Iris pigment epithelial cell (primary cell): ENCODE measurements around the gene GPC1.
A peak's percentile ranks its signal among the peaks of the same experiment; 100 is the strongest.

Experiments used
- DNase-seq: peaks from one replicate; pipeline ENCODE4 v3.0.0-alpha.2; 2011; ENCODE audit warnings: low read depth

The GPC1 gene

DNA sequence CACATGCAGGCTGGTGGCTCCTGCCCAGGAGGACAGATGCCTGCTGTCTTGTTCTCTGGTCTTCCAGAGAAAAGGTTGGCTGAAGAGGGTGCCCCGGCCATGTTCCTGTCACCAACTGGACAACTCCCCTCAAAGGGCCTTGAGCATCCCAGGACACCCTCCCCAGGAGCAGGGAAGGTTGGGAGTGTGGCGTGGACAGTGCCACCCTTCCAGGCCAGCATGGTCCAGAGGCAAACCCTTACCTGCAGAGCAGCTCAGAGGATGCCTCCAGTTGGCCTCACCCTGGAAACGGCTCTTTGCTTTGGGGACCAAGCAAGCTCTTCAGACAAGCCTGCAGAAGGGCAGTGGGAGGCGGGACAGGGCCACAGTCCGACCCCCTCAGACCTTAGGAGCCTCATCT is 4.9 kb upstream of the GPC1 start:
- no peak for DNase-seq

DNA sequence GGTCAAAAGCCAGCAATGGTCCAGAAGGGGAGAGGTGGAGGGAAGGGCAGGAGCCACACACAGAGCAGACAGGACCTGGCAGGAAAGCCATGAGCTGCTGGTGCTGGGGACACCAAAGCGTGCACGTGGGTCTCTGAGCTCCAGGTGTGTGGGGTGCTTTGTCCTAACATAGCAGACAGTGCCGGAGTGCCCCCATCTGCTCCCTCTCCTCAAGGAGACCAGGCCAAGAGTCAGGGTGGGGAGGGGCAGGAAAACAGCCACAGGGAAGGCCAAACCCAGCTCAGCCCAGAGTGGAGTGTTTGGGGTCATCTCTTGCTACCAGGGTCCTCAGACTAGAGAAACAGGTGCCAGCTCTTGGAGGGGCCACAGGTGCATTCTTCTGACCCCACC is 4.2 kb upstream of the GPC1 start:
- no peak for DNase-seq

DNA sequence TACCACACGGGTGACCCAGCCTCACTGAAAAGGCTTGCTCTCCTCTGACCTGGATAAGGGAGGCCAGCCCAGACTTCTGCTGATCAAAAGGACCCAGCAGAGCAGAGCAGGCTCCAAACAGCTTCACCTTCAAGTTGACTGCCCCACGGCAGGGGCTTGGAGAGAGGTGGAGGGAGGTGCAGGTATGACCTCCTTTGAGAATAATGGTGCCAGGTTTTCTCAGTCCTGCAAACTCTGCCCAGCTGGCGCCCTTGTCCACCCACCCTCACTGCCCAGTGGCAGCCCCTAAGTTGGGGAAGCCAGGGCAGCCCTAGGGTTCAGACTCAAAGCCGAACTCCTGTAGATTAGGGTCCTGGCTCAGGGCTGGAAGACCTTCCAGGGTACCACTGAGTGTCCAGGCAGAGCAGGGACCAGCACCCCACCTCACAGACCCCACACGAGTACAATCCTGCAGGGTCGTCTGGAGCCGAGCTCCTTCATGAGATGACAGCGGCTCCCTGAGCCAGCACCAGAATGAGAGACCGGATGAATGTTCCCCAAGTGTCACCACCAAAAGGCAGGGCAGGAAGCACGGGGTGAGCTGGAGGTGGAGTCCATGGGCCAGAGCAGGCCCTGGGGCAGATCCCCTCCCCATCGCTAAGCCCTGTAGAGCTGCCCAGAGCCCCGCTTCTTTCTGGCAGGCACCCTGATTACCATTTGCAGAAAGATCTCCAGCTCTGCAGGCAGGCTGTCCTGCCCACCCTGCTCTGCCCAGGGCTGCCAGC is 3.6 kb upstream of the GPC1 start:
- no peak for DNase-seq

DNA sequence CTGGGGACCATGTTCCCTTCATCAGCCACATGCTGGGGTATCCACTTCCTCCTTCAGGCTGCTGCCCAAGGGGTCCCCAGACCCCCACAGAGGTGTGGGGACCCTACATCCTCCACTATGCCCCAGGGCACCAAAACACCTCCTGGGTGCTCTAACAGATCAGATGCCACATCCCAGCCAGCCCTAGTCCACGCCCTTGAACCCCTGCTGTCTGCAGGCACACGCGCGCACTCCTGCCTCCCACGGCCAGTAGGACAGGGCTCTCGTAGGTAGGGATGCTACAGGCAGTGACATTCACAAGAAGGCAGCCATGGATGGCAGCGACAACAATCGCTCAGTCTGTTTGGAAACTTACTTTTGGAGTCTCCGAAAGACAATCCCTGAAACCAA is 3.0 kb upstream of the GPC1 start:
- no peak for DNase-seq

DNA sequence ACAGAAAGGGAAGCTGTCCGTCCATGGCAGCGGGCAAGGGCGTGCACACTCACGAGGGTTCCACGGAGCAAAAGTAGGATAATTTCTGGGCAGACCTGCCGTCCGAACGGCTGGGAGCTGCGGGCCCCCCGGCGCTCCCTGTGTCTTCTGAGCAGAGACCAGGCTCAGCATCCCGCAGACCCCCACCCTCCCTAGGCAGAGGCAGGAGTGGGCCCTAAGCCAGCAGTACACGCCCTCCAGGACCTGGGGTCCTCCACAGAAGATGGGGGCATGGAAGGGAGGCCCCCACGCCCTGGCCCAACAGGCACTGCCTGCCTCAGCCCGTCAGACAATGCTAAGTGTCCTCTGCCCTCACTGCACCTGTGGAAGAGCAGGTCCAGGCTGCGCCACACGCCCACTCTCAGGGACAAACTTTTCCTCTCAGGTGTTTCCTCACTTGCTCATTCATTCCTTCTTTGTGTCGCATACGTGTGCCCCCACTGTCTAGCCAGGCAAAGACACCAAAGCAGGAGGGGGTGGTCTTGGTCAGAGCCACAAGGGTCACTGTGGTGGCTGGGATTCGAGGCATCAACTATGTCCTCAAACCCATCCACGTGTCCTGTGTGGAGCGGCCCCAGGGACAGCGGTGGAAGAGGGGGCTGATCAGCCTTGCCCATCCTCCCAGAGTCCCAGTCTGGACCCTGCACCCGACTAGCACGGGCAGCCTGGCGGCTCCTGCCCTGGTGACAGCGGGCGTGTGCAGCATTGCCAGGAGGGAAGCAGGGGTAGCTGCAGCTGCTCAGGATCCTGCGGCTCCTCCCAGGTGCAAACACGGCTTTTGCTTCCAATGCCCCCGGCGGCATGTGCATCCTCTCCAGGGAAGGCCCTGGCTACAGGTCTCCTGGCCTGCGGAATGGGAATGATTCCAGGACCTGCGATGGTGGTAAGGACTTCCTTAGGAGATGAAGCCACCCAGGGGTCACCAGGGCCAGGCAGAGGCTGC is 2.4 kb upstream of the GPC1 start:
- DNase-seq, result no peak

DNA sequence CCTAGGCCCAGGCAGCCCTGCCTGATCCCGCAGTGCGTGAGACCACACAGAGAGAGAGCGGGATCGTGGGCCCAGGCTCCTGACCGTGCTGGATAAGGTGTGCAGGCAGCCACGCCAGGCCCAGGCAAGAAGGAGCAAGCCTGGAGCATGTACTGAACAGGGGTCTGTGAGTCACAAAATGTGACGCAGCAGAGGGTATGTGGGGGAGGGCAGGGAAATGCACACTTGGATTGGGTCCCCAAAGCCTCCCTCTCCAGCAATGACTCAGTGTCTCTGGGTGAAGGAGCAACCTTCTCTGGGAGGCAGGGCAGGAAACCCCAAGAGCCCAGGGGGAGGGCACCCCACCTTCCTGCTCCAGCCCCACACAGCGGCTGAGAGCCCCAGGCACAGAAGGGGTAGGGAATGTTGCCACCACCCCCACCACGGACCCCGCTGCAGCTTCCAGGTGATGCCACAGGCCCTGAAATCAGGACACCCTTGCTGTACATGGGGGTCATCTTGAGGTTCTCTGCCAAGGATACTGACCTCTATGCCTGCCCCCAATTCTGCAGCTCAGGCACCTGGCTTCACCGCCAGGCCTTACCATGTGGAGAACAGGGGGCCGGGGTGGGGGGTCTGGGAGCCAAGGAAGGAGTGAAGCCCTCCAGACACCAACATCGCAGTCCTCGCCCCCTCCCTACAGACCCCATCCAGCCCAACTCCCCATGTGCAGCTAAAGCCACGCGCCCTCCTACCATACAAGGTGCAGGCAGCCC is 1.3 kb upstream of the GPC1 start:
- DNase-seq, result peak; percentile 95

DNA sequence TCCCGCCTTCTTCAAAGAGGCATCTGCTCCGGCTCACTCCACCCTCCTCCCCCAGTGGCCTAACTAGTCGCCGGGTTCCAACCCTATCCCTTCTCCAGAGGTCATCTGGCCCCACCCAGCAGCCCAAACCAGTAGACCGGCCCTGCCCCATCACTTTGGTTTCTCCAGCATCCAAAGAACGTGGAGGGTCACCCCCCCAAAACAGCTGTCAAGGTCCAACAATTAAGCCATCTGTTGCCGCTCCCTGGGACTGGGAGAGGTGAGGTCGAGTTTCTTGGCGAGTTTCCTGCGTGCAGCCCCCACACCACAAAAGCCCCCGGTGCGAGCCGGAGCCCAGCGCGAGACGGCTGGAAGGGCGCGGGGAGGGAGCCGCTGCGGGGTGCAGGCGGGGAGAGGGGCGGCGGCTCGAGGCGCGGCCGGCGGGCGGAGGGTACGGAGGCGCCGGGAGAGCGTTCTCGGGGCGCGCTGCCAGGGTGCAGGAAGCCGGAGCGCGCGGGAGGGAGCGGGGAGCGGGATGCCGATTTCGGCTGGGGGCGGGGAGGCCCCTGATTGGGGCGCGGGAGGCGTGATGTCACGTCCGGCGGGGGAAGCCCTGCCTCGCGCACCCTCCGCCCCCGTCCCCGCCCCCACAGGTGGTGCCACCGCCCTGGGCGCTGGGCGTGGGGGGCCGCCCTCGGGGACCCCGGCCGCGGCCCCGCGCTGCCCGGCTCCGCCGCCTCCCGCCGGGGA is 571 bp upstream of the GPC1 start:
- DNase-seq, result peak; percentile 91

DNA sequence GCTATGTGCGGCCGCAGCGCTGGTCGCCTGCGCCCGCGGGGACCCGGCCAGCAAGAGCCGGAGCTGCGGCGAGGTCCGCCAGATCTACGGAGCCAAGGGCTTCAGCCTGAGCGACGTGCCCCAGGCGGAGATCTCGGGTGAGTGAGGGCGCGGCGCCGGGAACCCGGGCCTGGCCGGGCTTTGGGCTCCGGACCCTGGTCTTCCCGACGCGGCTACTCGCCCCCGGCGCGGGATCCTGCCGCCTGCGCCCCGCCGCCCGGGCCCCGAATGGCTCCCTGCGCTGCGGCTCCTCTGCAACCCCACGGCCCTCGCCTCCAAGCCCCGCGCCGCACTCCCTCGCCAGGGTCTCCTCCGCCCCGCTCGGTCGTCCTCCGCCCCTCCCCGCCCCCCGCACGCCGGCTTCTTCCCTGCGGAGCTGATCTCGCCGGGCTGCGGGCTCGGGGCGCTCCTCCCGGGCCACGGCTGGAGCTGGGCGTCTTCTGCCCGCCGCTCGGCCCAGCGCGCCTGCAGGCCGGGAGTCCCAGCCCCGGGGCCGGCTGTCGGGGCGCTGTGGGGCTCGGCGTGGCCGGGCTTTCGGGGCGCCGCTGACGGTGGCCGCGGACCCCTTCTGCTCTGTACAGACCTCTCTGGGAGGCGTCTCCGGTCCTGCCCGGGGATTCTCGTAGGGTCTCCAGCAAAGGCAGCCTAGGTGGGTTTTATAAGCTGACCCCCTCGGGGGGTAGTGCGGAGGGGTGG is 652 bp downstream of the GPC1 start:
- peak; percentile 44 for DNase-seq

DNA sequence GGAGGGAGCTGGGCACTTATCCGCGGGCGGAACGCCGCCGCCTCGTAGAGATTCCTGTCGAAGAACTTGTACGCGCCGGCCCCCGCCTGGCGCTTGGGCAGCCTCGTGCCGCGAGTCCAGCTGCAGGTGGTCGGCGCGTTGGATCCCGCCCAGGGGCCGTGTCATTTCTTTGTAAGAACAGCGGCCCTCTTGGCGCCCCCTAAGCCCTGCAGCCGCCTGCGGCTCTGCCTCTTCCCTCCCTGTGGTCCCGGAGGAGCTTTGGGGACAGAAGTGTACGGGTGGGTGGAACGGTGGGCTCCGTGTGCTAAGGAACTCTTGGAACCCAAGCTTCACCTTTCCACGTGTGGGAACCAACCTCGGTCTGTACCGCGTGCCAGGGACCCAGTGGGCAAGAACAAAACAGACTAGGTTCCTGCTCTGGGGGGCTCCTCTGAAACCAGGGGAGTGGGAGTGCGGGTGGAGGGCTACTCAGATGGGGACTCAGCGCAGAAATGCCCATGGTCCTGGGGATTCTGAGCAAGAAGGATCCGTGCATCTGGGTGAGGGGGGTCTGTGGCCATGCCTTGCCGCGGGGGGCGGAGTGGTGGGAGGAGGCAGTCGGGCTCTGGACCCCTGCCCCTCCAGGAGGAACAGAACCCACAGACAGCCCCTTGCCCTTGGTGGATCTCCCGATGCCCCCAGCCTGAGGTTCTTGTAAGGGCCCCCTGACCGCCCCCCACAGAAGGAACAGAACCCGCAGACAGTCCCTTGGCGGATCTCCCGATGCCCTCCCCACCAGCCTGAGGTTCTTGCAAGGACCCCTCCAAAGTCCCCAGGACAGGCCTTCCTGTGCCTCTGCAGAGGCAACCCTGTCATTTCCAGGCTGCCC is 1.5 kb downstream of the GPC1 start:
- DNase-seq, result peak; percentile 40

DNA sequence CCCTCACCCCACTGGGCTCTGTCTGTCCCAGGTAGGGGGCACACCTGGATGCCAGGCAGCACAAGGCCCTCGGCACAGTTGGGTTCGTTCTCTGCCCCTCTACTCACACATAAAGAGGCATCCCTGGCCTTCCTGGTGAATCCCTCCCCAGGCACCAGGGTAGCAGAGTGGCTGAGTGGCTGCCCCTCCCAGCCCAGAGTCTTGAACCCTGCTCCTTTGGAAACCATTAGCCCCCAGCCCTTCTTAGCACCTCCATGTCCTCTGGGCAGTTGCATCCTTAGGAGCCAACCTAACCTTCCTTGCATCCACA is 2.0 kb downstream of the GPC1 start:
- DNase-seq, result no peak

DNA sequence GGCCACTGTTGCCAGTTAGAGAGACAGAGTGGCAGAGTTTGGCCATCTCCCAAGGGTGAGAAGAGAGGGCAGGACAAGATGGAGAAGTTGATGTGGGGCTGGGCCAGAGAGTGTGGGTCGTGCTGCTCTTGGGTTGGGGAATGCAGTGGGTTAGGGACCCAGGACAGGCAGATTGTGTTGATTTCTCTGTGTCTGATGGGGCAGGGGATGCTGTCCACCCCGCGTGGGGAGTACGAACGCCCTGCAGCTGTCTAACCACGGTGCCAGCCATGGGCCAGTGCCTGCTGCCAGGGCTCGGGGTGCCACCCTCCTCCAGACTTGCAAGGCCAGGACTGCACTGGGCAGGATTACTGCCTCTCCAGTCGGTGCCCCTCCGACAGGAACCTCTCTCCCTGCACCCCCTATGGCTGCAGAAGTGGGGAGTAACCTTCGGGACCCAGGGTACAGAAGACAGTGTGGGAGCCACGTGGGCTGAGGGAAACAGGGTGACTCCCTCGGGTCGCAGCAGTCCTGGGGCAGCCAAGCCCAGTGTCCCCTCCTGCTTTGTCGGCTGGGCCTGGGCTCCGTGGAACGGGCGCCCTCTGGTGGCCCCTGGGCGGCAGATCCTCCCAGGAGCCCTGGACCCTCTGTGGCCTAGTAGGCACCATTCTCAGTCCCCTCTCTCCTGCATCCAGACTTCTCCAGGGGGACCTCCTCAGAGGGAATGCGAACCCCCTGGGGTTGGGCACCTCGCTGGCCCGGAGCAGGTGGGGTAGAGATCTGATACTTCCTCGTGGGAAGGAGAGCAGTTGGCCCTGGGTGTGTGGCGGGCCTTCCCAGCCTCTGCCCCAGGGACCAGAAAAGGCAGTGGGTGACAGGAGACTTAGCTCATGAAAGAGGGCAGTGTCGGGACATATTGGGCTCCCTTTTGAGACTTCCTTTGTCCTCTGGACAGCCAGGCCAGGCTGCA is 2.7 kb downstream of the GPC1 start:
- peak; percentile 45 for DNase-seq

DNA sequence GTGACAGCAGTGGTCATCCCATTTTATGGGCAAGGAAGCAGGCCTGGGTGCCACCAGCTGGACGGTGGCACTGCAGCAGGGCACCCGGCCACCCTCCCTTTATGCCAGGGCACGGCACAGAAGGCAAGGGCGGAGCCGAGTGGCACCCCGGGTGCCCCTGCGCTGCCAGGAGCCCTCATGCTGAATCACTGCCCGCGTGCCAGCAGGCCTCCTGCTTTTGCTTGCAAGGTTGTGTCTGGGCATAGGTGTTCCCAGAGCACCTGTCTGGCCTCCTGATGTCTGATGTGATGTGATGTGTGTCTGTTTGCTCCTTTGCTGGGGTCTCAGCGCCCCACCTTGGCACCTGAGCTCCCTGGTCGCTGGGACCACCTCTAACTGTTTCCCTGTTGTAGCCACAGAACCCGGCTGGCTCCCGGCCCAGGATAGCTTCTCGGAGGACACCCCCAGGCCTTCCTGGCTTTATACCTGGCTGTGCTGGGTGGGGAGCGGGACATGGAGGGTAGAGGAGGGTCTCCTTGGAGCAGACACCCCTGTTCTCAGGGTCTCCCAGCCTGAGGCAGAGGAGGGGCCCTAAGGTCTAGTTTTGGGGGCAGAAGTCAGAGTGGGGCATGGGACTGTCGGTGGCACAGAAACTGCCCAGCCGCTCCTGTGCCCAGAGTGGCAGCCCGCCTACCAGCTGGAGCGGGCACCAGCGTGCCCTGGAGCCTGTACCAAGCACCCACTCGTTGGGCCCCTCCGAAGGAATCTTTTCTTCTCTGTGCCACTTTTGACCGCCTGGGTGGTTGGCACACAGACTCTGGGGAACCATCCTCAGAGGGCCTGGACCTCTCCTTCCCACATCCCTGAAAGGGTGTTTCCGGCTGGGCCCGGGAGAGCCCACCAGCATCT is 3.6 kb downstream of the GPC1 start:
- DNase-seq, result no peak

DNA sequence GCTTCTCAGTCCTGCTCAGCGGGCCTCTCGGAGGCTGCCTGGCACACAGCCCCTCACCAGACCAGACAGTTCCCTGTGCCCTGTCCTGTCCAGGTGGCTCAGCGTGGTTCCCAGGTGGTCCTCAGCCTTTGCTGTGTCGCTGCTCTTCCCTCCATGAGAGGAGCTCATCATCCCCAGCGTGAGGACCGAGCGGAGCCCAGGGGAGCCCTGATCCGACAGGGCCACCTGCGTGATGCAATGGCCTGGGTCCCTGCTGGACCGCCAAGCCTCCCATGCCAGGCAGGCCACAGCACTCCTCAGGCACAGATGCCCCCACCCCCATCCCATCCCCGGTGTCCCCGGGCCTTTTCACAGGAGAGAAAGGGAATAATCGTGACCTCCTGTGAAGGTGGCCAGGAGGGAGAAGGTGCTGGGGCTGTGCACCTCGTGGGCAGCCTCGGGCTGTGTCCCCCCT is 4.3 kb downstream of the GPC1 start:
- DNase-seq, result no peak

DNA sequence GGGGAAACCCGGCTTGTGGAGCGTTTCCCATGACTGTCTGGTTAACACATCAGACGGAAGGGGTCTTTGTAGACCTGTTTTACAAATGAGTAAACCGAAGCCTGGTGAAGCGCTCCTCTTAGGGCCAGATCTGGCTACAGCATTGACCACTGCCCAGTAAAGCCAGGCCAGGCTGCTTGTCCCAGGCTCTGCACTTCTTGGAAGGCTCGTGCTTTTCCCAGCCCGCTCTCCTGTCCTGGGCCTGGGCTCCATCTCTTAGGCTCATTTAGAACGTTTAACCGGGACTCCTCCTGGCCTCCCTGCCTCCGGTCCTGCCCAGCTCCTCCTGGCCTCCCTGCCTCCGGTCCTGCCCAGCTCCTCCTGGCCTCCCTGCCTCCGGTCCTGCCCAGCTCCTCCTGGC is 4.8 kb downstream of the GPC1 start:
- DNase-seq, result no peak

DNA sequence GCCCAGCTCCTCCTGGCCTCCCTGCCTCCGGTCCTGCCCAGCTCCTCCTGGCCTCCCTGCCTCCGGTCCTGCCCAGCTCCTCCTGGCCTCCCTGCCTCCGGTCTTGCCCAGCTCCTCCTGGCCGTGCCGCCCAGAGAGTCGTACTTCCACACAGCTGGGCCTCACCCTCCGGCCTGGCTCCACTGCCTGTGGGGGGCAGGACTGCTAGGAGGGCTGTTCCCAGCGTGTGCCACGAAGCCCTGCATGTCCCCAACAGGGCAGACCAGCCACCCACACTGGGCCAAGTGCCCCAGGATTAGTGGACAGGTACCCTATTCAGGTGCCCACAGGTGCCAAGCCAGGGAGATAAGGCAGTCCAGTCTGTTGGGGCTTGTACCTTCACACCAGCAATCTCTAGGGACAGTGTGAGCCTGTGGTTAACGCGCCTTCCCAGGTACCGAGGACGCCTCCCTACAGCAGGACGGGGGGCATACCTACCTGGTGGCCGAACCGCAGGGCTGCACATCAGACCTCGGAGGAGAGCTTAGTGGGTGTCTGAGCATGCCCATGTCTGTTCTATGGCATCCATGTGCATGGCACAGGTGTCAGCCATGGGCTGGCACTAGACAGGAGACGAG is 5.3 kb downstream of the GPC1 start:
- DNase-seq, result no peak

DNA sequence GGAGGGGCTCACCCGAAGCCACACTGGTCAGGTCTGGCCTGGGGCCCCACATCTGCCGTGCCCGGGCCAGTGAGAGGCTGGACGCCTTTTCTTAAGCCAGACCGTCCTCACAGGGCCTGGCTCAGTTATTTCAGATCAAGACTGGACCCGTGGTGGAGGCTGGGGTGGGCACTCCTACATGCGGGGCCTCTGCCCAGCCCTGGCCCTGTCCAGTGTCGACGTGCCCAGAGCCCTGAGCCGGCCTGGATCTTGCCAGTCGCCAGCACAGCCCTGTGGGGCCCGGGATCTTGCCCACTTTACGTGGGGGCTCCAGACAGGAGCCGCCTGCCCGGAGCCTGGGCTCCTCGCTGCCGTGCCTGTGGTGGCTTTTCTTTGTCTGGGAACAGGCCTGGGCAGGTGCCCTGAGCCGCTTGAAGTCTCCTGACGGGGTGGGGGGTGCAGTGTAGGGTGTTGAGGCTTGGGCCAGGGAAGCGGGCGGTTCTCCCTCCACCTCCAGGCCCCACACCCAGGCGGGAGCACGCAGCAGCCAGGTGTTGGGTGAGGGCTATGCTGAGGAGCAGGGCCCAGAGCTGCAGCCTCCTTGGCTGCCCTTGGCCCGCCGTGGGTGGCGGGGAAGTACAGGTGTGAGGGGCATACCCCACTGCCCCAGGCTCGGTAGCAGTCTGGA is 6.0 kb downstream of the GPC1 start:
- no peak for DNase-seq

DNA sequence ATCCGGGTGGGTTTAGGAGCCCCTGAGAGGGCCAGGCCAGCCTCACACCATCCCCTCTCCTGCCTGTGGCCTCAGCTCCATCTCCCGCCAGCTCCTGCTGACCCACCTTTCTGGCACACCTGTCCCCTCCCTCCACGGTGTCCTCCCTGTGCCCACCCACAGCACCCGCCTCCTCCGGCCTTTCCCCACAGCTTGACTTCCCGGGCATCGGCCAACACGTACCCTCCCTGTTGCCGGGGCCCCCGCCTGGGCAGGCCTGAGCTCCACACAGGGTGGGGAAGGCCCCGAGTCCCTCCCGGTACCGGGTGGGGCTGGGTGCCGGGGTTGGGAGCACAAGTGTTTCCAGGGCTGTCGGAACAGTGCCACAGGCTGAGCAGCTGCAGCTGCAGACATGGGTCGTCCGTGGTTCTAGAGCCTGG is 6.5 kb downstream of the GPC1 start:
- DNase-seq, result no peak
